Measurements from ENCODE around the gene NUDT16L1.

- TF ChIP-seq CTCF (IDR thresholded peaks at IDR 0.05; ENCODE audit: control extremely low read depth in 1 of 3, insufficient read depth in 1 of 3, low read depth in 1 of 3, low read length in 3 of 3): no peak
- no peak for TF ChIP-seq RXRA (IDR thresholded peaks at IDR 0.05; ENCODE audit: insufficient read depth, low read depth, low read length)
- TF ChIP-seq ZNF274 (IDR thresholded peaks at IDR 0.05; ENCODE audit: borderline replicate concordance, extremely low read depth, low read length): no peak
- TF ChIP-seq EZH2 (IDR thresholded peaks at IDR 0.05; ENCODE audit: low read depth, low read length, severe bottlenecking): no peak
Observed at GRCh38 chr16:4724661-4725270, 31.4 kb downstream of the NUDT16L1 start.

All from H1 (cell line).